Forelimb muscle (tissue), 1 donor: Measurements from ENCODE around the gene ITGAV. TPM values are rescaled to one million over a fixed set of nuclear protein-coding genes. Genes with fewer than 3 reads are reported as not detected.

Experiments used
- DNase-seq: peaks from one replicate; pipeline ENCODE4 v3.0.0-alpha.2; 2013; ENCODE audit warnings: low read depth
- polyA plus RNA-seq: library from polyadenylated mRNA; unstranded; fragments of 120-200 nt; gene quantifications from one replicate; pipeline ENCODE4 v1.2.1, GENCODE V29; 2013; ENCODE audit not compliant: insufficient read length

ITGAV gene
- polyA plus RNA-seq, 1 donor, result 22.3 TPM

DNA sequence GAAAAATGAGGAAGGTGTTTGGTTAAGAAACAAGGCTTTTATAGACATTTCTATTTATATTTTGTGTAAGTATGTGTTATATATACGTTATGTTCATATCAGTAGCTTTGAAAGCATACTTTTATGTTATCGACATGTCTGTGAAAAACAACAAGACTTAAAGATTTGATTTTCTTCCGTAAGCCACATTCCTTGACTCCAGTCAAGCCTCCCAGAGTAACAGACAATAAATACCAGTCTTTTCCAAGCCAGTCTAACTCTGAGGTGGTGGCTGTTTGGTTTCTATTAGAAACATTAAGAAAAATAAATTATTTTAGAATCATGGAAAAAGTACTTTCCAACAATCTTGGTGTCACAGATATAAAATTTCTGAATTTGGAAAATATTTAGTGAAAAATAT, 16.3 kb upstream of the ITGAV start:
- DNase-seq, result no peak

DNA sequence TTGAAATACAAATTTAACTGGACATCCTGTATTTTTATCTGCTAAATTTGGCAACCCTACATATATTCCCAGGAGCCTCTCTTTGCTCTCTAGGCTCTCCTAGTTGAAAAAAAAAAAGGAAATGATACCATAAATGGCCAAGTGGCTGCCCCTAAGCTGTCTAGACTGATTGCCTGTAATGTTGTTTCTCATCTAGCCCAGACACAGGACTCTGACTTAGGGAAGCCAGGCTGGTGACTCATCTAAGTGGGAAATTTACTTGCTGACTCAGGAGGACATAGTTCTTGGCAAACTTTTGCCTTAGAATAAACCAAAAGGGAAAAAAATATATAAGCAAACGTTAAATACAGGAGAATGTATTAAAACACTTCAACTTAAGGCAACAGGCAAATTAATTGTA, 14.6 kb upstream of the ITGAV start:
- DNase-seq, result no peak

DNA sequence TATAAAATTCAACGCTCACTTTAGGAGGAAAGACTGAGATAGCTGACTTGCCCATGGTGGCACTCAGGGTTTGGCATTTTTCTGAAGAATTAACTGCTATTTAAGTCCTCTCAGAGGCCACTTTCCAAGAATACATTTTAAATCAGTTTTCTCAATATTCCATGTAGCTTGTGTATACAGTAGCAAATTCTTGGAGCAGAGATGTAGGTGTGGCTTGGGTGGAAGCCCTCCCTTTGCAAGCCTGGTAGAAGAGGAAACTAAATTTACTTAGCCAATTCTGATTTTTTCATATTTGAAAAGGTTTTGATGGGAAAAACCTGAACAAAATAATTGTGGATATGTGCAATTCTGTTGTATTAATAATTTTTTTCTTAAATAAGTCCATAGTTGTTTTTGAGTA, 14.0 kb upstream of the ITGAV start:
- DNase-seq, result no peak

DNA sequence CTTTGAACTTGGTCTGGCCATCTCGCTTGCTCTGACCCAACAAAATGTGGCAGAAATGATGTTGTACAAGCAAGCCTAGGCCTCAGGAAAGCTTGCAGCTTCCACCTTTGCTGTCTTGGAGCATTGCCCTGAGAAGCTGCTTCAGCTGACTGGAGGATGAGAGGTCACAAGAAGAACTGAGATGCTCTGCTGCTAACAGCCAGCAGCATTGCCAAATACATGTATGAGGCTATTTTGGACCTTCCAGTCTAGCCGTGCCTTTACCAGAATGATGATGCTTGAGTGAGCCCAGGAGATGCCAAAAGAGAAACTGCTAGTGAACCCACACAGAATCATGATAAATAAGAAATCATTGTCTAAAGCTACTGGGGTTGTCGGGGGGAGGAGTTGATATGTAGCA, 13.2 kb upstream of the ITGAV start:
- DNase-seq, result no peak

DNA sequence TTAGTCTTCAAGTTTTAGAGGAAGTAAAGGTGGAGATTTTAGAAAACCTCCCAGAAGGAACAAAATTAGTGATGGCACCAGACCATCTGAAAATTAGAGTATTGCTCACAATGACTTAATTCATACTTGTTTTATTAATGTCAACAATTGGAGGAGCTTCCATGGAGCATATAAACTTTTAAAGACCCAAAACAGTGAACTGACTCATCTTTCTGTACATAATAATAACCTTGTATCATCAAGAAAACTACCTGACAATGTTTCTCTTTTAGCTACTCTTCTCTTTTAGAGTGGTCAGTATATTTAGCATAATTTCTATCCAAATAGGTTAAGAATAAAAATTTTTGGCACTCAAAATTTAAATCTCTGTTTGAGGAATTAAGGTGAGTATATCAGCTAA, 7.2 kb upstream of the ITGAV start:
- DNase-seq, result no peak

DNA sequence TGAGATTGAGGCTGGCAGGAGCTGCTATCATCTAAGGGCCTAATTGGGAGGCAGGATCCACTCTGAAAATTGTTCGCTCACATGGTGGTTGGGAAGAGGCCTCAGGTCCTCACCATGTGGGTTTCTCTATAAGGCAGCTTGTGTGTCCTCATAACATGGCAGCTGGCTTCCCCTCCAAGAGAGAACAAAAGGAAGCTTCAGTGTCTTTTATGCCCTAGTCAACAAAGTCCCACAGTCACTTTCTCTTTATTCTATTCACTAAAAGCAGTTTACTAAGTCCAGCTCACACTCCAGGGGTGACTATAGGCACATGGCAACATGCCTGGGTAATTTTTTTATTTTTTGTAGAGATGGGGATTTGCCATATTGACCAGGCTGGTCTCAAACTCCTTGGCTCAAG, 5.8 kb upstream of the ITGAV start:
- no peak for DNase-seq

DNA sequence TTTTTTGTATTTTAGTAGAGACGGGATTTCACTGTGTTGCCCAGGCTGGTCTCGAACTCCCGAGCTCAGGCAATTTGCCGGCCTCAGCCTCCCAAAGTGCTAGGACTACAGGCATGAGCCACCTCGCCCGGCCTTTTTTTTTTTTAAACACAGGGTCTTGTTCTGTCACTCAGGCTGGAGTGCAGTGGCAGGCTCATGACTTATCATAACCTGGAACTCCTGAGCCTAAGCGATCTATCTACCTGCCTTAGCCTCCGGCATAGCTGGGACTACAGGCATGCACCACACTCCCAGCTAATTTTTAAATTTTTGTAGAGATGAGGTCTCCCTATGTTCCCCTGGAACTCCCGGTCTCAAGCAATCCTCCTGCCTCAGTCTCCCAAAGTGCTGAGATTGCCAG, 1.4 kb upstream of the ITGAV start:
- DNase-seq, result no peak

DNA sequence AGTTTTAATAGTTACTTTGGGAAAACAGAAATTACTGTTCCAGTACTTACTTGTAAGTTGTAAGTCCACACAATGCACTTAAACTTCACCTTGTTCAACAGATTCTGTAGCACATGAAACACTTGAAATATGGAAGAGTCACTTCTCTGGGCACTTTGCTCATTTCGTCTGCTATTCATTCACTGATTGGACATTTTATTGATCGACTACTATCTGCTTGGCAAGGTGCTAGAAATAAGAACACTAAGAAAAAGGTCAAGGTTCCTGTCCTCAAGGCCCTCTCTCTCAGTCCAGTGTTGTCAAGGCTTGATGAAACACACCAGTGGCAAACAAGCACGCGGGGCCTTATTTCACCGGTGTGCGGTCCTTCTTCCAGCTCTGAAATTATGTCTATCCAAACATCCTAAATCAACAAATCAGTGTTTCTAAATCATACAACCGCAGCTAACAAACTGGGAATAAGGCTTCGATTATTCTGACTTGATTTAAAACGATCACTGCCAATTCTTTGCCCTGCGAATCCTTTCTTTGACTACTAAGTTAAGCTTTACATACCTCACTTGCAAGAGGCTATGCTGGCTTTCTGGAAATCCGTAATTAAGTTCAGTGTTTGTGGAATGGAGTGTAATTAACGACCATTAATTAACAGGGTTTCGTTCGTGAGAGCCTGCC, 780 bp upstream of the ITGAV start:
- DNase-seq, result no peak

DNA sequence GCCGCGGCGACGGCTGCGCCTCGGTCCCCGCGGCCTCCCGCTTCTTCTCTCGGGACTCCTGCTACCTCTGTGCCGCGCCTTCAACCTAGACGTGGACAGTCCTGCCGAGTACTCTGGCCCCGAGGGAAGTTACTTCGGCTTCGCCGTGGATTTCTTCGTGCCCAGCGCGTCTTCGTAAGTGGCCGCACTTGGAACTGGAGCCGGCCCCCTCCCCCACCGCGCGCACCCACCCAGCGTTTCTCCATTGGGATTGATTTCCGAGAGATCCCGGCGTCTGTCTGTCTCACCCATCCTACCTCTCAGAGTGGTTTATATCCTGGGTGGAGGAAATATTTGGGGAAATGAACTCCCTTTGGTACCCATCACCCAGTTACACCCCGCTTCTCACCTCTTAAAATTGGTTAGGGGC, 498 bp downstream of the ITGAV start:
- no peak for DNase-seq

DNA sequence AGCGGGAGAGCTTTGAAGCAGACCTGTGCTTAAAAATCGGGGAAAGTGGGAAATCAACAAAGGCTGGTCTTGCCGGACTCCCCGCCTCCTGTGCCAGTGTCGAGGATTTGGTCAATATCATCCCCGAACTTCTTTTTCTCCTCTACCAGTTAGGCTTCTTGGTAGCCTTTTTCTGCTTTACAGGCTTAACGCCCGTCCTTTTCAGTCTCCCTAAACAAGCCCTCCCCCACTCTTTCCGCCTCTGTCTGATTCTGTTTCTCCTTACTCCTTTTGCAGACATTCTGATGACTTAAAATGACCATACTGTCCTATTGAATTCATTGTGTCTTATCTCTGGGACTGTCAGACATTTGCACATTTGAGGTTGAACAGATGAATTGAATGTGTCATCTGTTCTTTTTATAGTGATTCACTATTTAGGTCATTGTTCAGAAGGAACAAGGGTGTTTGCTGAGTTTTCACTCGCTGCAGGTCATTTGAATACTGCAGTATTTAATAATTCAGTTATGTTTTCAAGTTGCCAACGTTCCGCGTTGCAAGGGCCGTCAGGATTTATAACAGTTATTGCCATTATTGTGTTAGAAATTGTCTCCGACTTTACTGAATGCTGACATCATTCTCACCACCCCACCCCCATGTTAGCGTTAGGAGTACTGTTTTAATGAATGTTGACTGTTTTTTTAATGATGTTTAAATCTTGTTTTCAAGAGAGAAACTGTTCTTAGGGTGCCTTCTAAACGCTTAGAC, 1.1 kb downstream of the ITGAV start:
- peak; percentile 32 for DNase-seq

DNA sequence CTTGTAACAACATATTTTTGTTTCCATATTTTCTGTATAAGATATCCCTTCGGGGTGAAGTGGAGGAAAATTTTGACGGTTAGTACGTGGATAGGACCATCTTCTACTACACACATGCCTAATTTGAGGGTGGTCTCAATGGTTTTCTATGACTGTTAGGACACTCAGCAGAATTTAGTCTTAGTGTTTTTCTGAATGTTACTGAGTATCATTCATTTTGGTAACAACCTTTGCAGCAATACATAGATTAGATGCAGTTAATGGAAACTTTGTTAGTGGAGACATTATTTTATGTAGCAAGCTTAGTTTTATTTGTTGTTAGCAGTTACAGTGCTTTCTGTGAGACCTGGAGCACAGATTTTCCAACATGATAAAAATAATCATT, 1.6 kb downstream of the ITGAV start:
- no peak for DNase-seq

DNA sequence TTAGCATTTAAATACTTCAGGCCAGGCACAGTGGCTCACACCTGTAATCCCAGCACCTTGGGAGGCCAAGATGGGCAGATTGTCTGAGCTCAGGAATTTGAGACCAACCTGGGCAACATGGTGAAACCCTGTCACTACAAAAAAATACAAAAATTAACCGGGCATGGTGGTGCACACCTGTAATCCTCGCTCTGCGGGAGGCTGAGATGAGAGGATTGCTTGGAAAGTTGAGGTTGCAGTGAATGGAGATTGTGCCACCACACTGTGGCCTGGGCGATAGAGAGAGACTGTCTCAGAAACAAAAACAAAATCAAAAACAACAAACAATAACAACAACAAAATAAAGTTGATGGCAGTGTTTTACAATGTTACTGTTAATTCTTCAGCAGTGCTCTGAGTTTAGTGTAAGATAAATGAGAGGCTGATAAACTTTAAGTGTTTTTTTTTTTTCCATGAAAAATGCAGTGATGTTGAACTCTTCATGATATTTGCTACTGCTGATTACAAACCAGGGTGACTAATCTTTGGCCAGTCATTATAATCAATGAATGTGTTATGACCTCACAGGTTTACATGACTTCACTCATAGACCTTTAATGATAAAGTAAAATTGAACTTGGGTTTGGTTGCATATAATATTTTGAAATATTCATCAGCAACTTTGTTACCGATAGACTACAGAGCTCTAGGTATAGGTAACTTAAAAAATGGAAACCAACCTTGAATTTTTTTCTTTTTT, 2.5 kb downstream of the ITGAV start:
- DNase-seq, result no peak

DNA sequence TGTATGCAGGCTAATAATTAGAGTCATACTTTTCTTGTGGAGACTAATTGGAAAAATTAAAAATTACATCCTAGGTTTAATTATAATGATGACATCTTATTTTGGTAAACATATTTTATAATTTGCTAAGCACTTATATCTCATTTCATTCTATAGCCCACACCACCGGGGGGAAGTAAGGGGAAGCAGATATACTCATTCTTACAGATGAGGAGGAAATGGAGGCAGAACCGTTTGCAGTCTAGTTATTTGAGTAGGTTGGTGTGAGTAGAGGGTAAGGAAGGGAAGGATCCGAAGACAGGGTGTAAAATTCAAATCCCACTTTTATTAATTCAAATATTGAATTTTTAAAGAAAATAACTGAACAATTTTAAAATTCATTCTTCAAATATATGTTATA, 3.7 kb downstream of the ITGAV start:
- no peak for DNase-seq

DNA sequence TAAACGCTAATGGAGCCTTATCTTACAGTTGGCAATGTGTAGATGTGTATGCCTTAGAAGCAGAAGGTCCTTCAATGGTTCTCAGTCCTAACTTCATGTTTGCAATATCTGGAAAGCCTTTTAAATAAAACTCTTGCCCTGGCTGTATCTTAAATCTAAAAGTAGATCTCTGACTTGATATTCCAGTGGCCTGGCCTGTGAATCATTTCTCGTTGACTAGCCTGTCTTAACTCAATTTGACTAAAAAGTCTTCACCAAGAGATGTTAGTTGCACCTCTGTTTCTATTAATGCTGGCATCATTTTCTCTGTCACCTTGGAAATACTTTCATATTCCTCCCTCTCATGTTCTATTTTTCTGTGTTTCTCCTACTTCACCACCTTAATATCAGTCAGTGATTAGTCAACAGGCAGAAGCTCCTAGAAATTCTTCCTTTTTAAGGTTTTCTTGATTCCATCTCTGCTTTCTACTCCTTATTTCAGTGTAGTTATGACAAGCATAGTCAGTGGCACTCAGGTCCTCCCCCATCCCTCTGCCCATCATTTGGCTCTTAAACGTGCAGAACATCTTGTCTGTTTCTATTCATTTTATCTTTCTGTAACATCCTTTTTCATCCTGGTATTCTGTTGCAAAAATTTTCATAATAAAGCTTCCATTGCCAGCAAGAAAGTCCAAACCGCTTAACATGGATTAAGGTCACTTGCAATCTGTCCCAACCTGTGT, 4.3 kb downstream of the ITGAV start:
- no peak for DNase-seq

DNA sequence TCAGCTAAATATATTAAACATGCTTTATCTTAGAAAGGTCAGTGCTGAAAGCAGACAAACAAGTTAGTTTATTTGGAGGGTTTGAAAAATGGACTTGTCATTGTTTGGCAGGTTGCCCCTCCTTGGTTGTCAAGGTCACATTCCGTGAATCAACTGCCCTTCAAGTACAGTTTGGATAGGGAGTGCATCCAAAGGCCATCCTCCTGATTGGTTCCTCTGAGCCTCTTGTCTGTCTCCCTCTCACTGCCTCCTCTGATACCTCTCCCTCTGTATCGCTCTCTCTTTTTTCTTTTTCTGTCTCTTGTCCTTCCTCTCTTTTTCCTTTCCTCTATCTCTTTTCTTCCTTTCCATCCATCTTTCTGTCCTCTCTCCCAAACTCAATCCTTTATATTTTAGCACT, 5.4 kb downstream of the ITGAV start:
- no peak for DNase-seq

DNA sequence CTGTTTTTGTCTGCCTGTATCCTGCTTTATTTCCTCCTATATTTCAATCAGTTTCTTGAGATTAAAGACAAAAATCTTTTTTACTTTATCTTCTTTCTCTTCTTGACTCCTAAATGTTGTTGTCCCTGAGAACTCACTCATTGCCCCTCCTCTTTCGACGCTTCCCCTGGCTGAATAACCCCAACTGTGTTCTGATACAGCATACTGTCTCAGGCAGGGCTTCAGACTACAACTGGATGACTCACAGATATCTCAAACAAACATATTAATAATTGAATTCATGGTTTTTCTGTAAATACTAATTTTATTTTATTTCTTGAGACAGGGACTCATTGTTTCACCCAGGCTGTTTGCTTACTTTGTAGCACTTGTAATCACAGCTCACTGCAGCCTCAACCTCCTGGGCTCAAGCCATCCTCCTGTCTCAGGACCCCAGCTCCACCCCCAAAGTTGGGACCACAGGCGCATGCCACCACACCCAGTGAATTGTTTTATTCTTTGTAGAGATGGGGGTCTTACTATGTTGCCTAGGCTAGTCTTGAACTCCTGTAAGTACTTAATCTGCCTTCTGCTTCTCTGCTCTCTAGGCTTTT, 9.4 kb downstream of the ITGAV start:
- no peak for DNase-seq

DNA sequence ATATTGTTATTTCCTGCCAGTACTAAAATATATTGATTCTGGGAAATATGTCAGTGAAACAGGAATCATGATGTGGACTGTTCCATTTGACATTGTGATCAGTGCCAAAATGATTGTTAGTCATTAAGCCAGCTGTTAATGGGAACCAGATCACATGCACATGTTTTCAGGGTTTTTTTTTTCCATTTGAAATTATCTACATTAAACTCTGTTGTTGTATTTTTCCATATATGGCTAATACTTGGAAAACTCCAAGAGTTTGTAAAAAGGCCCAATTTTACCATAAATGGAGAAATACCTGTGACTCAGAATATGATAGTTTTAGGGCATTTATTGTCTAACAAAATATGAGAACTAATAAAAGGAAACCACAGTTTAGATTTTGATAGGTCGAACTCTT, 13.4 kb downstream of the ITGAV start:
- DNase-seq, result no peak

DNA sequence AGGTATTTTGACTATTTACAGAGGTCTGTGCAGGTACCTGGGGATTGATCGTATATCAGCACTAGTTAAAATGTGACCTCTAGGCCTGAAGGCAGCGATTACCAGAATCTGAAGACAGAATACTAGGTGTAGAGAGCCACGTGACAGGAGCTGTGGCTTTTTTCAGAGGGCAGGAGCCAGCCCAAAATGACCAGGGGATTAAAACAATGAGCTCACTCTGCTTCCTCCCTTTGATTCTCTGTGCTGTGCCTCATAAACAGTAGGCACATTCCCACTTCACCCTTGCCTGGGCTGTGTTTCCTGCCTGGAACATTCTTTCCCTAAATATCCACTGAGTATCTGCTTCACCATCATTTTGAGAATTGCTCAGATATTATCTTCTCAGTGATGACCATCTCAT, 15.2 kb downstream of the ITGAV start:
- DNase-seq, result no peak

DNA sequence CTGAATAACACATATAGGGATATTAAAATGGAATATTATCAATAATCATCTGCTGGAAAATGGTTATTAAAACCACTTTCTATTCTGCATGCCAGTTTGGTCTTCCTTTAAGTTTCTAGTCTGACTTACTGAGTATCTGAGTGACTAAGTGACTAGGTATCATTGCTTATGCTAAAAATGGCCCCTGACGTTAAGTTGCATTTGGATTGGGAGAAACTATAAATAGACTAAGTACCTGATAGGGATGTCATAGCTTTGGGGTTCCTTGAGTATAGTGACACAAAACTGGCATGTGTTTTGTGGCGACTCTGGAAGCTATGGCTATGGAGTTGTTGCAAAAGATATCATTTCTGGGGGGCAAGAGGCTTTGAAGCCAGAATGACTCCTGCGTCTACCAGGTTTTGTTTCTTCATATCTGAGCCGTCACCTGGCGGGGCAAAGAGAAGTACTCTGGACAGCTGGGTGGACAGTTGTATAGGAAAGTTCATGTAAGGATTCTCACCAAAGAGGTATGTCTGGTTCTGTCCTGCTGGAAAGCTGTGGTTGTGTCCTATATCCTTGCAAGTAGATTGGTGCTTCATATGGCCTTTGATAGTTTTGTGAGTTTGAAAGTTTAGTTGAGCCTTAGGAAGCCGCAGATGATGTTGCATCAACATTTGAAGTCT, 17.9 kb downstream of the ITGAV start:
- DNase-seq, result no peak

DNA sequence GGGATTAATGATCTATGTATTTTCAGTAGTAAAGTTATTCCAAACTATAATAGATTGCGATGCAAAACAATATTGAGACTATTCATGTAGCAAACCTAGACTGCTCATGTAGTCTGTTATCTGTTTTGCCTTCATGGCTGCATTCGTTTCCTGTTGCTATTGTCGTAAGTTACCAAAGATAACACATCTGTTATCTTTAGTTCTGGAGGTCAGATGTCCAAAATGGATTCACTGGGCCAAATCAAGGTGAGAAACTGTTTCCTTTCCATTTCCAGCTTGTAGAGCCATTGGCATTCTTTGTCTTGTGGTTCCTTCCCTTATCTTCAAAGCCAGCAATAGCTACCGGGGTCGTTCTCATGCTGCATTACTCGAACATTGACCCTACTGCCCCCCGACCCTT, 20.9 kb downstream of the ITGAV start:
- no peak for DNase-seq

DNA sequence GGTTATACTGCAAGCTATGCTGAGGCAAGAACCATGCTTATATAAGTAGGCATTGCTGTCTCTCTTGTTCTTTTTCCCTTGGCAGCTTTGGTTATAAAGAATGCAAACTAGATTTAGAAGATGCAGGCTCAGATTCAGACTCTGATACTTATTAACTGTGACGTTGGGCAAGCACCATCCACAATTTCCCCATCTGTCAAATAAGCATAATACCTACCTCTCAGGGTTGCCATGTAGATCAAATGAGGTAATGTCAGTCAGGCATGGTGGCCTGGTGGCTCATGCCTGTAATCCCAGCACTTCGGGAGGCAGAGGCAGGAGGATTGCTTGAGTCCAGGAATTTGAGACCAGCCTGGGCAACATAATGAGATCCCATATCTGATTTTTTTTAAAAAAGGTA, 21.7 kb downstream of the ITGAV start:
- DNase-seq, result no peak
